C4-2B (cell line): ENCODE measurements around the gene SSBP3.

Source experiments
- CTCF ChIP-seq: fragments of 450-650 bp; conservative IDR thresholded peaks from 2 replicates; pipeline ENCODE4 v1.5.1; 2017; ENCODE audit warnings: mild to moderate bottlenecking
- ZFX ChIP-seq: fragments of 450-650 bp; IDR thresholded peaks from 2 replicates; pipeline ENCODE4 v1.6.1; 2017

- TF ChIP-seq CTCF, result no peak
- TF ChIP-seq ZFX, result no peak
Measured at GRCh38 chr1:54301497-54301896, 104.7 kb downstream of the SSBP3 start.
